ENCODE results near the gene ARHGAP9. TPM values are rescaled to one million over a fixed set of nuclear protein-coding genes. Genes with fewer than 3 reads are reported as not detected.
A peak's percentile ranks its signal among the peaks of the same experiment; 100 is the strongest.

The ARHGAP9 gene
- total RNA-seq, 6 donors from 2014 or later, result 29.2 to 131 (median 43.7) TPM

- Histone ChIP-seq H3K9me3 (no peaks in the 10 kb centered on the region), H3K27ac (no peak overlapping the region), H3K4me3 (no peak overlapping the region), H3K27me3 (no peaks in the 10 kb centered on the region), H3K4me1 (peaks cover 12 to 20% (median 15%) of the 10 kb centered on the region in 4 donors), H3K36me3 (peaks cover 15 to 65% (median 39%) of the 10 kb centered on the region in 4 donors)
- DNase-seq (no peak), ATAC-seq (ENCODE audit: low FRiP score in 2 of 2) (no peak)
- TF ChIP-seq POLR2A (IDR thresholded peaks at IDR 0.05) (no peak), CTCF (IDR thresholded peaks at IDR 0.05) (no peak), EP300 (IDR thresholded peaks at IDR 0.05) (no peak), POLR2AphosphoS5 (IDR thresholded peaks at IDR 0.05) (no peak)
- 92 to 94% methylated on average over 15 of the region's 15 CpGs for WGBS, 2 donors
Measured at GRCh38 chr12:57491393-57492280, 12.0 kb upstream of the ARHGAP9 start.

GRCh38 chr12:57490126-57490525 lies 10.5 kb upstream of the ARHGAP9 start:
- no peaks in the 10 kb centered on the region for H3K27me3 ChIP-seq
- no peak for ATAC-seq (ENCODE audit: low FRiP score in 2 of 2)
- H3K4me1 ChIP-seq, result peaks cover 12 to 20% (median 15%) of the 10 kb centered on the region in 4 donors
- TF ChIP-seq POLR2A (IDR thresholded peaks at IDR 0.05) (no peak), CTCF (IDR thresholded peaks at IDR 0.05) (no peak), POLR2AphosphoS5 (IDR thresholded peaks at IDR 0.05) (no peak), EP300 (IDR thresholded peaks at IDR 0.05) (no peak)
- DNase-seq, result no peak
- no peaks in the 10 kb centered on the region for H3K9me3 ChIP-seq
- WGBS, 2 donors, result 94 to 100% methylated on average over 1 to 4 of the region's 4 CpGs
- no peak overlapping the region for H3K4me3 ChIP-seq
- no peak overlapping the region for H3K27ac ChIP-seq
- peaks cover 15 to 51% (median 31%) of the 10 kb centered on the region in 4 donors for H3K36me3 ChIP-seq

GRCh38 chr12:57489157-57489641 lies 9.5 kb upstream of the ARHGAP9 start:
- Histone ChIP-seq H3K27ac (no peak overlapping the region), H3K27me3 (no peaks in the 10 kb centered on the region), H3K36me3 (peaks cover 15 to 45% (median 29%) of the 10 kb centered on the region in 4 donors), H3K4me1 (peaks cover 12 to 20% (median 15%) of the 10 kb centered on the region in 4 donors), H3K4me3 (peak overlapping the region in 2 of 4 donors; percentile 84 to 86), H3K9me3 (no peaks in the 10 kb centered on the region)
- DNase-seq (no peak), ATAC-seq (ENCODE audit: low FRiP score in 2 of 2) (no peak)
- WGBS, 2 donors, result 89 to 92% methylated on average over 5 of the region's 5 CpGs
- no peak for TF ChIP-seq EP300 (IDR thresholded peaks at IDR 0.05)
- no peak for TF ChIP-seq POLR2A (IDR thresholded peaks at IDR 0.05)
- TF ChIP-seq POLR2AphosphoS5 (IDR thresholded peaks at IDR 0.05), result no peak
- TF ChIP-seq CTCF (IDR thresholded peaks at IDR 0.05), result no peak

GRCh38 chr12:57488402-57489156 lies 8.9 kb upstream of the ARHGAP9 start:
- Histone ChIP-seq H3K36me3 (peaks cover 15 to 41% (median 29%) of the 10 kb centered on the region in 4 donors), H3K9me3 (no peaks in the 10 kb centered on the region), H3K4me3 (peak overlapping the region; percentile 60 to 86 (median 78)), H3K4me1 (peaks cover 12 to 20% (median 15%) of the 10 kb centered on the region in 4 donors), H3K27ac (peak overlapping the region; percentile 77 to 88 (median 84)), H3K27me3 (no peaks in the 10 kb centered on the region)
- no peak for DNase-seq
- TF ChIP-seq EP300 (IDR thresholded peaks at IDR 0.05) (no peak), CTCF (IDR thresholded peaks at IDR 0.05) (no peak), POLR2AphosphoS5 (IDR thresholded peaks at IDR 0.05) (no peak), POLR2A (IDR thresholded peaks at IDR 0.05) (no peak)
- ATAC-seq (ENCODE audit: low FRiP score in 2 of 2), result no peak
- WGBS, 2 donors, result 31% methylated on average over 11 of the region's 11 CpGs
